HG02840 (cell line): ENCODE measurements around the gene LIPC.

Source experiments
- ATAC-seq: cut with Tn5 transposase; IDR thresholded peaks from one replicate; pipeline ENCODE4 v1.9.1; 2021; ENCODE audit warnings: mild to moderate bottlenecking, moderate library complexity, moderate number of reproducible peaks; ENCODE audit not compliant: unreplicated experiment, low FRiP score

LIPC gene

GRCh38 chr15:58512522-58512921, 80.7 kb downstream of the LIPC start:
- no peak for ATAC-seq

- no peak for ATAC-seq
These were observed 81.2 kb downstream of the LIPC start for GRCh38 chr15:58513008-58513407.

GRCh38 chr15:58513726-58514336, 82.0 kb downstream of the LIPC start:
- ATAC-seq = no peak

DNA sequence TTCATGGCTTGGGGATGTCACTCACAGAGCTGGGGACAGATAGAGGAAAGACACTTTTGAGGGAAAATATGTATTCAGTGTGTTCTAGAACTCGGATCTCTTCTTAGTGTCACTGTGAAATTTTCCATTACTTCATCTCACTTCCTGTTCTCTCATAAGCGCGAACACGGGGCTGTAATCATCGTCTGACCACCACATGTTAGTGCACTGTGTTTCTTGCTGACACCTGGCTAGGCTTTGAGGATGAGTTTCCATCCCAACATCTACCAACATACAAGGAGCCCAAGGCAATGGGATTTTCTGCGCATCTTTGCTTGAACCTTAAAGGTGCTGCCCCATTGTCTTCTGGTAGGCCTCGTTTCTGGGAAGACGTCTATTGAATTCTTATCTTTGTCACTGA, 84.0 kb downstream of the LIPC start:
- no peak for ATAC-seq

DNA sequence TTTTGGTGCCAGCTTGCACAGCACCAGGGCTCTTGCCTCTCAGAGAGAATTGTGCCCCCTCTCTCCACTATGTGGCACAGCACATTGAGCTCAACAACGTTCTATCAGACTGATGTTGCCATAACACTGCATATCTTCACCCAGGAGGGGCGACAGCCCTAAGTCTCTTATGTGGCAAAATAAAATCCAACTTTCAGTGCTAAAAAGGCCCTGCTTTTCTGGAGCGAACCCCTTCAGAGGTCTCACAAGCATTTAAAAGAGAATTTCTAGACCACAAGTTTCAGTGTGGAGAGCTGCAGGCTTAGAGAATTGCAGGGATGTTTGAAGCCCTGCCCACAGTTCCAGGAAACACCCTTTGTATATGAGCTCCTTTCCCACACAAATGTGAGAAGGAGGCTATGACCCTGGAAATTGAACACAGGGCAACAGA, 85.5 kb downstream of the LIPC start:
- ATAC-seq = no peak

DNA sequence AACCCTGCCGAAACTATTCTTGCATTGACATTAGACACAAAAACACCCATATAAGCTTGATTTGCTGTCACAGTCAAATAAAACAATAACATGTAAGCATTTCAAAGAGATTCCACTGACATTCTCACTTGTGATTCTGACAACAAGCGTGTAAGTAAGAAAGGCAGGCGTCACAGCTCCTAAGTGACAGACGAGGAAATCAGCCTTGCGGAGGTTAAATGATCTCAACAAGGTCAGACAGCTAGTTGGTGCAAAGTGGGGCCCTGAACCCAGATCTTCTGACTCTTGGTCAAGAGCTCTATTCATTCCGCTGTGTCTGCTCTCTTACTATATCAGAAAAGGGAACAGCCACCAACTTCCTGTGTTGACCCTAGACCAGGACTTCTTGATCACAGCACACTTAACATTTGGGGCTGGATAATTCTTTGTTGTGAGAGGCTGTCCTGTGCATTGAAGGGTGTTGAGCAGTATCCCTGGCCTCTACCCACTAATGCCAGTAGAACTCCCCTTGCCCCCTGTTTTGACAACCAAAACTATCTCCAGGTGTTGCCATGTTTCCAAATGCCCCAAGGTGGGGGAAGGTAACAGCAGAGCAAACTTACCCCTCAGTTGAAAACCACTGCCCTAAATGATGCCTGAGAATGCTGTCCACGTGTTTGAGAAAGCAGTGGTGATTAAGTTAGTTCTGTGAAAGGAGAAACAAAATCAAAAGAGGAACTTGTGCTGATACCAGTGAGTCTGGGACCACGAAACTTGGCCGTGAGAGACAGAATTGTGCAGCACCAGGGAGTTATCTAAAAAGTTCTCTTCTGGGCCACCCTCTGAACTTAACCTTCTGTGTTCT, 86.1 kb downstream of the LIPC start:
- ATAC-seq = no peak

DNA sequence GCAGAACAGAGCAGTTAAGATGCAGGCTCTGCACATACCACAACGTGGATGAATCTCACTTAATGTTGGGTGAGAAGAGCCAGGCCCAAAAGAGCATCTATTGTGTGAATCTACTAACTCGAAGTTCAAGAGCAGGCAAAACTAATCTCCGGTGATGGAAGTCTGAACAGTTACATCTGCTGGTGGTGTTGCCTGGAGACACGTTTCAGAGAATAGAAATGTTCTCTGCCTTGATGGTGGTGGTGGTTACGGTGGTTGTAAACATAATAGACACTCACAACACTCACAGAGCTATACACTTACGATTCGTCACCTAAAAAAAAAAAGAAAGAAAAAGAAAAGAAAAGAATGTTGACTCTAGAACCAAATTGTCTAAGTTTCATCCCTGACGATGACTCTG, 86.8 kb downstream of the LIPC start:
- no peak for ATAC-seq

- ATAC-seq = no peak
These were observed 87.7 kb downstream of the LIPC start for GRCh38 chr15:58519516-58519915.

- ATAC-seq = no peak
These were observed 88.7 kb downstream of the LIPC start for GRCh38 chr15:58520464-58520863.

GRCh38 chr15:58520936-58521292, 89.1 kb downstream of the LIPC start:
- ATAC-seq = no peak

- ATAC-seq = no peak
These were observed 89.7 kb downstream of the LIPC start for GRCh38 chr15:58521293-58521991.

DNA sequence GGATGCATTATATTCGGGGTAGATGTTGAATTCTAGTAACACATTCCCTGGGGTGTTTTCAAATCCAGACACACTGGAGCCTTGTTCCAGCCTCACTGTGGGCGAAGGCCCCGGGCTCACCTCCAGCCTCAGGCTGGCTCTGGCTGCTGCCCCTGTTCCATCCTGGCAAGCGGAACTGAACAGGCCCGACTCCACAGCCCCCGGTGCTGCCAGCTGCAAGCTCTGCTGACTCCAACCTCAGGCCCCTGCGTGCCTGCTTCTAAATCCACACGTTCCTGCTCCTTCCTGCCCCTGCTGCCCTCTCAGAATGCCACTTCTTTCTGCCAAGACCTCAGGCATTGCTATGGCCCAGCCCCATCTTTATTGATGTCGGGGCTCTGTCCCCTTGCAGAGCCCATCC, 90.6 kb downstream of the LIPC start:
- no peak for ATAC-seq

DNA sequence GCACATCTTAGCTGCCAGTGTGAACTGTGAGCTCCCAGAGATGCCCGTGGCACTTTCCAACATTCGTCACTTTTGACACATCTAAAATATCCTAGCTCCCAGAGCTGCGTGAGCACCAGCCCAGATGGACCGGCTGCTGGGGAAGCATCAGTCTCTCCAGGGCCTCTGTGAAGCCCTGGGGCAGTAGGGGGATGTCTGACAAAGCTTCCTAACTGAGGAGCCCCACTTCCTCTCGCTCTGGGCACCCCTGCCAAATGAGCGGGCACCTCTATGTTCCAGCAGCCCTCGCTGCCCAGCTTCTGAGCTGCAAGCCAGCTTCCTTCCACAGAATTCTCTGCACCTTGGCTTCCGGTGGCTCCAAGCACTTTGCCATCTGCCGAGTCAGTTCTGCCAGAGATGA, 91.1 kb downstream of the LIPC start:
- ATAC-seq = no peak

- no peak for ATAC-seq
These were observed 91.8 kb downstream of the LIPC start for GRCh38 chr15:58523634-58524033.

DNA sequence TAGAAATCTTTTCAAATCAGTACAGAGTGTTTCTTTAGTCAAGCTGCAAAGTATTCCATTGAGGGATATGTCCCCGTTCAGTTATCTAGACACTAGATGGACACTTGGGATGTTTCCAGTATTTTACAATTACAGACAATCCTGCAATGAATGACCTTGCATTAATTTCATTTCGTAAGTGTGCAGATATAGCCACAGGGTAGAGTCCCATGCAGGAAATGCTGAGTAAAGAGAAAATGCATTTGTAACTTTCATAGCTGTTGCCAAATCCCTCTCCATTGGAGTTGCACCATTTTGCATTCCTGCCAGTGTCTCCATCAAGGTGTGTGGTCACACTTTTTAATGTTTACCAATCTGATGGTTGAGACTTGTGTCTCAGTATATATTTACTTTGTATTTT, 92.5 kb downstream of the LIPC start:
- ATAC-seq = no peak

- no peak for ATAC-seq
These were observed 94.2 kb downstream of the LIPC start for GRCh38 chr15:58525991-58526421.

- ATAC-seq = no peak
These were observed 94.9 kb downstream of the LIPC start for GRCh38 chr15:58526647-58527192.

DNA sequence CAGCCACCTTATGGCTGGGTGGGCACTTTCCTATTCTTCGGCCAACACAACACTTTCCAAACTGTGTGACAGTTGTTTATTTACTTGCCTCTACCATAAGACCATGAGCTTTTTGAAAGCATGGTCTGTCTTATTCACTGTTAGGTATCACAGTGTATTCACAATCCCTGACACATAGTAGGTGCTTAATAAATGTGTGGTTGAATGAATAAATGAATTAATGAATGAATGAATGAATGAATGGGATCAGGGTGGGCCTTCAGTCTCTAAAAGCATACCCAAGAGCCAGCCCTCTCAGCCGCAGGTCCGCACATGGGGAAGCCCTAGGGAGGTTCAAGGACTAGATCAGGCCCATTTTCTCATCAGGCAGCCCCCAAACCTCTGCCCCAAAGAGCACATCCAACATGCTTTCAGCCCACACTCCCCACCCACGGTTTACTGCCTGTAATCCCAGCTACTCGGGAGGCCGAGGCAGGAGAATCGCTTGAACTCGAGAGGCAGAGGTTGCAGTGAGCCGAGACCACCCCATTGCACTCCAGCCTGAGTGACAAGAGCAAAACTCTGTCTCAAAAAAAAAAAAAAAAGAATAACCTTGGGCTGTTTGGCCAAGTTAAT, 95.9 kb downstream of the LIPC start:
- ATAC-seq = no peak

DNA sequence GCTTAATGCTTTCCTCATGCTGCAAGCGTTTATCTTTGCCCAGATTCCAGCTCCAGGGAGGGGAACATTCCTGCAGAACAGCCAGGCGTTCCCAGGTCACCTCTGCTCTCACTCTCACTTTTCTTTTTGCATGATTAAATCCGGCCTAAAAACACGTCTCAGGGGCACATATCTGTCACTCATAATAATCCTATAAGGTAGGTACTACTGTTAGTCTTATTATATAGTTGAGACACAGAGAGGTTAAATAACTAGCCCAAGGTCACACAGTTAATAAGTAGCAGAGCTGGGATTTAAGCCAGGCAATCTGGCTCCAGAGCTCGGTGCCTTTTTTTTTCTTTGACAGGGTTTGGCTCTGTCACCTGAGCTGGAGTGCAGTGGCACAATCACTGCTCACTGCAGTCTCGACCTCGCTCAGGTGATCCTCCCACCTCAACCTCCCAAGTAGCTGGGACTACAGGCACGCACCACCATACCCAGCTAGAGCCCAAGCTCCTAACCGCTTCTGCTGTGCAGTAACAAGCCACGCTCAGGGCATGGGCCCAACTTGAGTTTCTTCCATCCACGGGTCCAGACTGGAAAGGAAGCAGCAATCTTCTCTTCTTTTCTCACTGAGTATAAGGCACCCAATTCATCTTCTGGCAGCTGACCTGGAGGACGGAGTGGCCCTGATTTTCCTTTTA, 96.5 kb downstream of the LIPC start:
- no peak for ATAC-seq

- ATAC-seq = no peak
These were observed 97.2 kb downstream of the LIPC start for GRCh38 chr15:58529041-58529440.
